Astrocyte of the spinal cord (primary cell): ENCODE measurements around the gene LPP.

Experiments used
- DNase-seq: peaks from one replicate; pipeline ENCODE4 v3.0.0; 2011; ENCODE audit warnings: low read depth, low spot score
- H3K4me3 ChIP-seq: 2 replicates; pipeline ENCODE4 v1.5.1; 2011; ENCODE audit warnings: low read depth, mild to moderate bottlenecking, low read length, moderate library complexity
- CTCF ChIP-seq: IDR thresholded peaks from 2 replicates; pipeline ENCODE4 v1.5.1; 2012; ENCODE audit warnings: low read depth, mild to moderate bottlenecking, low read length, inconsistent platforms
- in situ Hi-C: cut with HindIII; loops from 2 replicates; pipeline ENCODE4 v1.10.0; 2017; ENCODE audit warnings: low sequenced_read_pairs

Gene LPP

DNA sequence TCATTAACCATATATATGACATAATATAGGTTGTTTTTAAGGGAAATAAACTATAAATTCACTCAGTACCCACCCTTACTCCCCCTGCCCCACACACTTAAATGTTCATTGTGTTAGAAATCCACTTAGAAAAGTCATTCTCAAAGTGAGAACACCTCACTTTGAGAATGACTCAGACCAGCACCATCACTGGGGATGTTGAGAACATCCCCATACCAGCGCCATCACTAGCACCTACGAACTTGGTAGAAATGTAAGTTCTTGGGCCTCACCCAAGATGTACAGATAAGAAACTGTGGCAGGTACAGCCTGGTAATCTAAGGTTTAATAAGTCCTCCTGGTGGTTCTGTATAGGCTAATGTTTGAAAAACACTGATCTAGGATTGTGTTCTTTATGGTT, 362.6 kb downstream of the LPP start:
- no peak overlapping the region for H3K4me3 ChIP-seq
- in situ Hi-C loops, result loop anchor here (25.0 kb wide), 1 partner anchor 779 kb away; the partner anchor contains the start of gene BCL6
- no peak for TF ChIP-seq CTCF
- no peak for DNase-seq

DNA sequence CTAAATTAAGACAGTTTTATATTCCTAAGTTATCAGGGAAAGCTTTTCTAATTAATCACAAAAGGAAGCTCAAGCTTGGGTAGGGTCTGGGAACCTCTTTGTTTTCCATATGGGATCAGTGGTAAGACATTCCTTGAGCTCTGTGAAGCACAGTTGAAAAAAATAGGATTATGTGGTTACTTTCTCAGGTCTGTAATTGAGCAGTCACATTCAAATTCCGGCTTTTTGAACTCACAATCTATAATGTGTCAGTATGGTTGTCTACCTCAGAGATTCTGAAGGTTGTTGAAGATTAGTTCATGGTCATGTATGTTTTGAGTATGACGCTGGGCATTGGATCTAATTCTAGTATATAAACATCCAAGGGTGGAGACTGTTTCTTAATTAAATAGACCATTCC, 364.5 kb downstream of the LPP start:
- in situ Hi-C loops, result loop anchor here (25.0 kb wide), 1 partner anchor 781 kb away; the partner anchor contains the start of gene BCL6
- no peak for TF ChIP-seq CTCF
- no peak for DNase-seq
- no peak overlapping the region for H3K4me3 ChIP-seq

GRCh38 chr3:188518835-188519452, 365.0 kb downstream of the LPP start:
- no peak for DNase-seq
- no peak for TF ChIP-seq CTCF
- H3K4me3 ChIP-seq, result no peak overlapping the region
- in situ Hi-C loops, result loop anchor here (25.0 kb wide), 1 partner anchor 782 kb away; the partner anchor contains the start of gene BCL6

- no peak for TF ChIP-seq CTCF
- H3K4me3 ChIP-seq, result no peak overlapping the region
- peak; percentile 44 for DNase-seq
- in situ Hi-C loops, result loop anchor here (25.0 kb wide), 1 partner anchor 783 kb away; the partner anchor contains the start of gene BCL6
These were observed 366.5 kb downstream of the LPP start for GRCh38 chr3:188520466-188520865.

GRCh38 chr3:188522115-188522514, 368.2 kb downstream of the LPP start:
- DNase-seq, result no peak
- no peak for TF ChIP-seq CTCF
- H3K4me3 ChIP-seq, result no peak overlapping the region
- in situ Hi-C loops, result loop anchor here (25.0 kb wide), 1 partner anchor 785 kb away; the partner anchor contains the start of gene BCL6

DNA sequence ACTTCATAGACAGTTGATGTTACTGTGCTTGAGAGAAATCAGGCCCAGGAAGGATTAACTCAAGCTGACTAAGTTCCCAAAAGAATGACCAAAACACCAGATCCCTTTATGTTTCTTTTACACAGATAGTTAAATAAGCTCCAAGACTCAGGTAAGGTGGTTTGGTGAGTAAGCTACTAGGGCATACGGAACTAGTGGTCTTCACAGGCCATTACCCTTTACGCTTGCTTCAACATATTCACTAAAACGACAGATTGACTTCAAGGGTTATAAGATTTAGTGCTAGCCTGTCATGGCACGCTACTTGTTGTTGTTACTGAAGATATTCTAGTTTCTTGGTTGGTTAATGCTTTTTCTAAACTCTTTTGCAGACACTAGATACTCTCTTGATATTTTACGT, 369.3 kb downstream of the LPP start:
- no peak for TF ChIP-seq CTCF
- in situ Hi-C loops, result loop anchor here (25.0 kb wide), 1 partner anchor 786 kb away; the partner anchor contains the start of gene BCL6
- no peak for DNase-seq
- H3K4me3 ChIP-seq, result no peak overlapping the region
